Measurements from ENCODE around the gene GPR156.
"Not testable (repeated sequence)": the region's sequence is repeated elsewhere in the genome, so short reads cannot be mapped to it uniquely, and the experiment has no call there.

The GPR156 gene

DNA sequence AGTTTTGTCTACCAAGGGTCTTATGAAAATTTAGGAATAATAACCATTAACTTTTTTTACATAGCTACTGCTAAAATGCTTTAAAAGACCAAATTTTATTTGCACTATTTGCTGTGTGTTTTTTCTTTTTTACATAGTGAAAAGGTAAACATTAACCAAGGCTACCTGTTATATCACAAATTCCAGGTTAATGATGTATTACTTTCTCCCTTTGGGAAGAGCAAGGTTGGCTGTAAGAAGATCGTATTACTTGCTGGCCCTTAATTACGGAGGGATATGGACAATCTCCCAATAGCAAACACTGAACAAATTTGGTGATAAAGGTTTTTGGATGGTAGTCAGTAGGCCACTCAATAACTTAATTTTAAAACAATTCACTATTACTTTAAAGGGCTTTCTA is 41.8 kb upstream of the GPR156 start:
- no peaks in the 10 kb centered on the region; the same call in 1 of the 2 replicates for H3F3A ChIP-seq (ENCODE audit: insufficient read depth)
- H3K27ac ChIP-seq (ENCODE audit: low read depth, low read length): no peak overlapping the region
- peaks cover 38% of the 10 kb centered on the region for H3K36me3 ChIP-seq (ENCODE audit: low read length)
- no peak overlapping the region for H3K9ac ChIP-seq (ENCODE audit: low read length)
- no peaks in the 10 kb centered on the region for H3K9me2 ChIP-seq (replicated peaks; ENCODE audit: insufficient read depth, low read length)
- H3K4me3 ChIP-seq (ENCODE audit: insufficient read depth, low read length, poor library complexity, severe bottlenecking): no peak overlapping the region
- TF ChIP-seq EZH2phosphoT487 (conservative IDR thresholded peaks at IDR 0.05; ENCODE audit: low read length): no peak
- TF ChIP-seq, protein P1, sequence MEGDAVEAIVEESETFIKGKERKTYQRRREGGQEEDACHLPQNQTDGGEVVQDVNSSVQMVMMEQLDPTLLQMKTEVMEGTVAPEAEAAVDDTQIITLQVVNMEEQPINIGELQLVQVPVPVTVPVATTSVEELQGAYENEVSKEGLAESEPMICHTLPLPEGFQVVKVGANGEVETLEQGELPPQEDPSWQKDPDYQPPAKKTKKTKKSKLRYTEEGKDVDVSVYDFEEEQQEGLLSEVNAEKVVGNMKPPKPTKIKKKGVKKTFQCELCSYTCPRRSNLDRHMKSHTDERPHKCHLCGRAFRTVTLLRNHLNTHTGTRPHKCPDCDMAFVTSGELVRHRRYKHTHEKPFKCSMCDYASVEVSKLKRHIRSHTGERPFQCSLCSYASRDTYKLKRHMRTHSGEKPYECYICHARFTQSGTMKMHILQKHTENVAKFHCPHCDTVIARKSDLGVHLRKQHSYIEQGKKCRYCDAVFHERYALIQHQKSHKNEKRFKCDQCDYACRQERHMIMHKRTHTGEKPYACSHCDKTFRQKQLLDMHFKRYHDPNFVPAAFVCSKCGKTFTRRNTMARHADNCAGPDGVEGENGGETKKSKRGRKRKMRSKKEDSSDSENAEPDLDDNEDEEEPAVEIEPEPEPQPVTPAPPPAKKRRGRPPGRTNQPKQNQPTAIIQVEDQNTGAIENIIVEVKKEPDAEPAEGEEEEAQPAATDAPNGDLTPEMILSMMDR (IDR thresholded peaks at IDR 0.05; ENCODE audit: insufficient read depth, low read length, poor library complexity, severe bottlenecking): no peak
- H2AFZ ChIP-seq (ENCODE audit: low read depth, low read length, severe bottlenecking): no peak overlapping the region
- no peaks in the 10 kb centered on the region for H3K9me3 ChIP-seq (ENCODE audit: insufficient read depth, low read length)
- H3K27me3 ChIP-seq (ENCODE audit: low read length): no peaks in the 10 kb centered on the region
- H3K4me2 ChIP-seq (ENCODE audit: low read depth, low read length, poor library complexity, severe bottlenecking): no peak overlapping the region
- H4K20me1 ChIP-seq (ENCODE audit: low read depth, low read length): no peaks in the 10 kb centered on the region
- no peaks in the 10 kb centered on the region for H3K79me2 ChIP-seq (ENCODE audit: insufficient read depth, low read length)

DNA sequence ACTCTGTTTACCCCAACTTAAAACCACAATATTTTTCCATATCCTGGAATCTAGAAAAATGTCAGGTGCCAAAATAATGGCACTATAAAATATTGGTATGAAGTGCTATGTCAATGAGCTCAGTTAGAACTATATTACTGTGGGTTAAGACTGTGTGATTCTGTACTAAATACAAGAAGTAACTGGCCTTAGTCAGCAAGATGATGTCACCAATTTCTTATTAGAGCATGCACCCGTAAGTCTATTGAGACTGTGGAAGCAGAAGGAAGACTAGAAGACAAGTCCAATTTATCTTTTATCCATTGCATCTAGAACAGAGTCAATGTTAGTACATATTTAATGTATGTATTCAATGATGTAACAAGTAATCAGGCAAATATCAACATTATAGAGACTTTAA is 39.2 kb upstream of the GPR156 start:
- Histone ChIP-seq H3K27ac (ENCODE audit: low read depth, low read length) (no peak overlapping the region), H2AFZ (ENCODE audit: low read depth, low read length, severe bottlenecking) (no peak overlapping the region), H3K79me2 (ENCODE audit: insufficient read depth, low read length) (no peaks in the 10 kb centered on the region), H3K4me2 (ENCODE audit: low read depth, low read length, poor library complexity, severe bottlenecking) (no peak overlapping the region), H3F3A (ENCODE audit: insufficient read depth) (no peaks in the 10 kb centered on the region), H3K9me3 (ENCODE audit: insufficient read depth, low read length) (no peaks in the 10 kb centered on the region), H3K27me3 (ENCODE audit: low read length) (no peaks in the 10 kb centered on the region), H4K20me1 (ENCODE audit: low read depth, low read length) (no peaks in the 10 kb centered on the region), H3K9ac (ENCODE audit: low read length) (no peak overlapping the region), H3K9me2 (replicated peaks; ENCODE audit: insufficient read depth, low read length) (no peaks in the 10 kb centered on the region), H3K36me3 (ENCODE audit: low read length) (peaks cover 30% of the 10 kb centered on the region), H3K4me3 (ENCODE audit: insufficient read depth, low read length, poor library complexity, severe bottlenecking) (no peak overlapping the region)
- TF ChIP-seq EZH2phosphoT487 (conservative IDR thresholded peaks at IDR 0.05; ENCODE audit: low read length): no peak
- TF ChIP-seq, protein P1 (IDR thresholded peaks at IDR 0.05; ENCODE audit: insufficient read depth, low read length, poor library complexity, severe bottlenecking): no peak

DNA sequence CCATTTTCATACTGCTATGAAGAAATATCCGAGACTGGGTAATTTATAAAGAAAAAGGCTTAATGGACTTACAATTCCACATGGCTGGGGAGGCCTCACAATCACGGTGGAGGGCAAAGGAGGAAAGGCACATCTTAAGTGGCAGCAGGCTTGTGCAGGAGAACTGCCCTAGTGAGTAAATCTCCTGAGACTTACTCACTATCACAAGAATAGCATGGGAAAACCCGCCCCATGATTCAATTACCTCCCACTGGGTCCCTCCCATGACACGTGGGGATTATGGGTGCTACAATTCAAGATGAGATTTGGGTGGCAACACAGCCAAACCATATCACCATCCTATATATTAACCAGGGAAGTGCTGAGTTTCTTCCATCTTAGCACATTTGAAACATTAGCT is 38.7 kb upstream of the GPR156 start:
- not testable (repeated sequence) for H2AFZ ChIP-seq (ENCODE audit: low read depth, low read length, severe bottlenecking); H3K9me3 ChIP-seq (ENCODE audit: insufficient read depth, low read length); H3F3A ChIP-seq (ENCODE audit: insufficient read depth); H3K4me2 ChIP-seq (ENCODE audit: low read depth, low read length, poor library complexity, severe bottlenecking); H3K9ac ChIP-seq (ENCODE audit: low read length); H3K79me2 ChIP-seq (ENCODE audit: insufficient read depth, low read length); H3K27ac ChIP-seq (ENCODE audit: low read depth, low read length); H3K9me2 ChIP-seq (replicated peaks; ENCODE audit: insufficient read depth, low read length); H3K27me3 ChIP-seq (ENCODE audit: low read length); H4K20me1 ChIP-seq (ENCODE audit: low read depth, low read length); H3K4me3 ChIP-seq (ENCODE audit: insufficient read depth, low read length, poor library complexity, severe bottlenecking)
- H3K36me3 ChIP-seq (ENCODE audit: low read length): peaks cover 26% of the 10 kb centered on the region

DNA sequence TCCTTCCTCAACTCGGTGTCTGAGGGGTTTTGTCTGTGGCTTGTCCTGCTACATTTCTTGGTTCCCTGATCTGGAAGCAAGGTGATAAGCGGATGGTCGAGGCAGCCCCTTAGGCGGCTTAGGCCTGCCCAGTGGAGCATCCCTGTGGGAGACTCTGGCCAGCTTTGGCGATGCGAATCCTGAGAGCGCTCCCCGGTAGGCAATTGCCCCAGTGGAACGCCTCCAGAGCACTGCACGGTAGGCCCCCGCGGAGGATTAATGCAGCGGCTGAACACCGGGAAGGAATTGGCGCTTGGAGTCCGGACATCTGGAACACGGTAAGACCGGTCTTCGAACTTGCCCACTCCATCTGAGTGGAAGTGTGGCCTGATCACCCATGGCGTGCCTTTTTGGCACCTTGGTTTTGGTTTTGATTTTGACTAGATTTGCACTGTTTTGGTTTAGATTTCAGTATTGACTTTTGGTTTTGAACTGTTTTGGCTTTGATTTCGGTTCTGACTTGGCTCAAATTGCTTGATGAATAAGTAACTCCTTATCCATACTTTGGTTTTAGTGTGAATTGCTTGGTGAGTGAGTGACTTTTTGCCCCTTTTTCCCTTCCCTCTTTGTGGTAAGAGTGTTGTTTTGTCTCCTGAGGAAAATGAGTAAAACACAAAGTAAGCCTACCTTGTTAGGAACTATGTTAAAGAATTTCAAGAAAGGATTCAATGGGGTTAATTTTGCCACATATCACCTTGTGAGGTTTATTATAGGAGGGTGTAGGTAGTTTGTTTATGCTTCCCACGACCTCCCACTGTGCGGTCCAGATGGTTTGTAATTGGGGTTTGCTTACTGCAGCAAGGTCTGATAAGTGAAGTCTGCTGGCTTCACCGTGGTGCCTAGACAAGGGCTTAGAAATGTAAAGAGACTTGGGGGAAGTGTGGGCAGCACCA is 27.1 kb upstream of the GPR156 start:
- Histone ChIP-seq H3K36me3 (ENCODE audit: low read length) (no peaks in the 10 kb centered on the region), H3K9ac (ENCODE audit: low read length) (no peak overlapping the region), H2AFZ (ENCODE audit: low read depth, low read length, severe bottlenecking) (no peak overlapping the region), H4K20me1 (ENCODE audit: low read depth, low read length) (no peaks in the 10 kb centered on the region), H3K4me3 (ENCODE audit: insufficient read depth, low read length, poor library complexity, severe bottlenecking) (no peak overlapping the region), H3K9me3 (ENCODE audit: insufficient read depth, low read length) (no peaks in the 10 kb centered on the region), H3K9me2 (replicated peaks; ENCODE audit: insufficient read depth, low read length) (no peaks in the 10 kb centered on the region), H3F3A (ENCODE audit: insufficient read depth) (no peaks in the 10 kb centered on the region), H3K27me3 (ENCODE audit: low read length) (no peaks in the 10 kb centered on the region), H3K27ac (ENCODE audit: low read depth, low read length) (no peak overlapping the region), H3K4me2 (ENCODE audit: low read depth, low read length, poor library complexity, severe bottlenecking) (no peak overlapping the region), H3K79me2 (ENCODE audit: insufficient read depth, low read length) (no peaks in the 10 kb centered on the region)
- TF ChIP-seq EZH2phosphoT487 (conservative IDR thresholded peaks at IDR 0.05; ENCODE audit: low read length): no peak
- TF ChIP-seq, protein P1 (IDR thresholded peaks at IDR 0.05; ENCODE audit: insufficient read depth, low read length, poor library complexity, severe bottlenecking): no peak
